ENCODE results near the gene TRIM6. TPM values are rescaled to one million over a fixed set of nuclear protein-coding genes. Genes with fewer than 3 reads are reported as not detected.

Gene TRIM6
- total and polyA plus RNA-seq, 4 experiments from 2014 or later = not detected

DNA sequence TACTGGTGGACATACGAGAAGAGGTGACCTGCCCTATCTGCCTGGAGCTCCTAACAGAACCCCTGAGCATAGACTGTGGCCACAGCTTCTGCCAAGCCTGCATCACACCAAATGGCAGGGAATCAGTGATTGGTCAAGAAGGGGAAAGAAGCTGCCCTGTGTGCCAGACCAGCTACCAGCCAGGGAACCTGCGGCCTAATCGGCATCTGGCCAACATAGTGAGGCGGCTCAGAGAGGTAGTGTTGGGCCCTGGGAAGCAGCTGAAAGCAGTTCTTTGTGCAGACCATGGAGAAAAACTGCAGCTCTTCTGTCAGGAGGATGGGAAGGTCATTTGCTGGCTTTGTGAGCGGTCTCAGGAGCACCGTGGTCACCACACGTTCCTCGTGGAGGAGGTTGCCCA is 6.9 kb downstream of the TRIM6 start:
- ChIA-PET POLR2A (ENCODE audit: partially characterized antibody) (no interaction called here), CTCF (ENCODE audit: partially characterized antibody) (interaction anchor here (1.2 to 2.2 kb wide), 3 partner anchors 11 to 206 kb away, joined by 4 to 7 read pairs (median 5); partner anchors contain the start of gene OR52N2)
- no peaks in the 10 kb centered on the region for H3K27me3 ChIP-seq (ENCODE audit: insufficient read depth, low read length)
- no peak overlapping the region for H3K27ac ChIP-seq (ENCODE audit: low read depth, low read length)
- Mint-ChIP-seq H3K4me3 (no peak overlapping the region), H3K27ac (no peak overlapping the region), H3K36me3 (no peaks in the 10 kb centered on the region), H3K27me3 (no peaks in the 10 kb centered on the region), H3K9me3 (no peaks in the 10 kb centered on the region), H3K4me1 (no peaks in the 10 kb centered on the region)
- no peaks in the 10 kb centered on the region for H3K4me1 ChIP-seq (ENCODE audit: insufficient read depth, low read length)
- H3K4me3 ChIP-seq (ENCODE audit: low read length in 2 of 2) = no peak overlapping the region
- DNase-seq = no peak
- H3K36me3 ChIP-seq (ENCODE audit: insufficient read depth, low read length) = no peaks in the 10 kb centered on the region
- H3K9me3 ChIP-seq (ENCODE audit: control insufficient read depth in 1 of 2, low read length in 2 of 2) = no peaks in the 10 kb centered on the region
- intact Hi-C loops (cut with micrococcal nuclease) = loop anchor here (10.0 kb wide), 1 partner anchor 291 kb away; the partner anchor contains the start of gene OR52E5

DNA sequence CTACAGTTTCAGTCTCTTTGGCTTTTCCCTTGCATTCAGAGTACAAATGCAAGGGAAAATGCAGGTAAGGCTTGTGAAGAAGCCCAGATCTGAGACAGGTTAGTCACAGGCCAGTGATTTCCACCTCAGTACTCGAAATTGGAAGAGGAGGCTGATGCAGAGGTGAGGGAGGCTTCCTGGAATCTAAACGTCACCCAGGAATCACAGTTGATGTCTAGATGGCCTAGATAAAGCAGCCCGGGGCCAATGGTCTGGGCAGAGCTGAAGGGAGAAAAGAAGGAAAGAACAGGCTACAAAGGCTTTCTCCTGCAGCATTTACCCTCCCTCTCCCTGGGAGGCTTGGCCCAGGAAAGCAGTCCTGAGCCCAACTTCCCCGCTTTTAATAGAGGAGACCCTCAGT is 8.5 kb downstream of the TRIM6 start:
- no peaks in the 10 kb centered on the region for H3K4me1 Mint-ChIP-seq
- CTCF ChIA-PET (ENCODE audit: partially characterized antibody) = interaction anchor here (0.6 kb wide), 1 partner anchor 1419 kb away, joined by 3 read pairs; no protein-coding TSS in a partner anchor
- H3K9me3 Mint-ChIP-seq = no peaks in the 10 kb centered on the region
- H3K4me3 Mint-ChIP-seq = no peak overlapping the region
- no peak for DNase-seq
- Histone ChIP-seq H3K27ac (ENCODE audit: low read depth, low read length) (no peak overlapping the region), H3K4me3 (ENCODE audit: low read length in 2 of 2) (no peak overlapping the region), H3K9me3 (ENCODE audit: control insufficient read depth in 1 of 2, low read length in 2 of 2) (no peaks in the 10 kb centered on the region), H3K4me1 (ENCODE audit: insufficient read depth, low read length) (no peaks in the 10 kb centered on the region), H3K36me3 (ENCODE audit: insufficient read depth, low read length) (no peaks in the 10 kb centered on the region), H3K27me3 (ENCODE audit: insufficient read depth, low read length) (no peaks in the 10 kb centered on the region)
- intact Hi-C loops (cut with micrococcal nuclease) = loop anchor here (10.0 kb wide), 1 partner anchor 290 kb away; the partner anchor contains the start of gene OR52E5
- no peaks in the 10 kb centered on the region for H3K36me3 Mint-ChIP-seq
- no peaks in the 10 kb centered on the region for H3K27me3 Mint-ChIP-seq
- POLR2A ChIA-PET (ENCODE audit: partially characterized antibody) = no interaction called here
- H3K27ac Mint-ChIP-seq = no peak overlapping the region

DNA sequence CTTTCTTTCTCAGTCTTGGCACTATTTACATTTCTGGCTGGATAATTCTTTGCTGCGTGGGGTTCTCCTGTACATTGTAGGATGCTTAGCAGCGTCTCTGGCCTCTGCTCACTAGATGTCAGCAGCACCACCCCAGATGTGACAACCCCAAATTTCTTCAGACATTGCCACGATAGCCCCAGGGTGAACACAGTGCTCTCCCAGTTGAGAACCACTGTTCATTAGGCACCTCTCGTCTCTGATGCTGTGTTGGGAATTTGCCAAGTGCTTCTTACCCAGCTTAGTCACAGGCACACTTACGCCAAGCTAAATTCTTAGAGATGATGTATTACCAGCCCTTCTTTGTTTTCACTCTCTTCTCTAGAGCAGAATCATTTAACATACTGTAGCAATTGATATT is 9.4 kb downstream of the TRIM6 start:
- Histone ChIP-seq H3K9me3 (ENCODE audit: control insufficient read depth in 1 of 2, low read length in 2 of 2) (no peaks in the 10 kb centered on the region), H3K36me3 (ENCODE audit: insufficient read depth, low read length) (no peaks in the 10 kb centered on the region), H3K4me1 (ENCODE audit: insufficient read depth, low read length) (peaks cover 4% of the 10 kb centered on the region), H3K4me3 (ENCODE audit: low read length in 2 of 2) (no peak overlapping the region), H3K27me3 (ENCODE audit: insufficient read depth, low read length) (no peaks in the 10 kb centered on the region), H3K27ac (ENCODE audit: low read depth, low read length) (no peak overlapping the region)
- peaks cover 0 to 6% (median 3%) of the 10 kb centered on the region in 4 donors for H3K4me1 Mint-ChIP-seq
- no peak overlapping the region for H3K27ac Mint-ChIP-seq
- ChIA-PET POLR2A (ENCODE audit: partially characterized antibody) (no interaction called here), CTCF (ENCODE audit: partially characterized antibody) (interaction anchor here (1.1 to 1.2 kb wide), 2 partner anchors 9 to 13 kb away, joined by 3 read pairs; partner anchors contain the start of gene TRIM6)
- H3K4me3 Mint-ChIP-seq = no peak overlapping the region
- DNase-seq = no peak
- no peaks in the 10 kb centered on the region for H3K36me3 Mint-ChIP-seq
- H3K27me3 Mint-ChIP-seq = no peaks in the 10 kb centered on the region
- H3K9me3 Mint-ChIP-seq = no peaks in the 10 kb centered on the region
- intact Hi-C loops (cut with micrococcal nuclease) = loop anchor here (10.0 kb wide), 1 partner anchor 289 kb away; the partner anchor contains the start of gene OR52E5

DNA sequence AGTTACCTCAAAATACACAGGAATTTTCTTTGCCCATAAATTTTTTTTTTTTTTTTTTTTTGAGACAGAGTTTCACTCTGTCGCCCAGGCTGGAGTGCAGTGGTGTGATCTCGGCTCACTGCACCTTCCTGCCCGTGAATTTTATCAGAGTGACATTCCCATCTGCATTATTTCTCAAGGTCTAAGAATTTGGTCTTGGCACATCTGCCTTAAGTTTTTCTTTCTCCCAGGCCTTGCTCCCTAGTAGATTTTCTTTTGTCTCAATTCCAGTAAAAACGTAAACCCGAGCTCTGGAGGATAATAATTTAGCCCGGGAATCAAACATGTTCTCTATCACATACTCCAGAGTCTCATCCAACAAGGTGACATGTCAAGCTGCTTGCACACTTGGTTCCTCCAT is 12.4 kb downstream of the TRIM6 start:
- Mint-ChIP-seq H3K27me3 (no peaks in the 10 kb centered on the region), H3K4me1 (peaks cover 0 to 7% (median 3%) of the 10 kb centered on the region in 4 donors), H3K27ac (no peak overlapping the region), H3K4me3 (no peak overlapping the region), H3K9me3 (no peaks in the 10 kb centered on the region), H3K36me3 (no peaks in the 10 kb centered on the region)
- POLR2A ChIA-PET (ENCODE audit: partially characterized antibody) = no interaction called here
- Histone ChIP-seq H3K4me1 (ENCODE audit: insufficient read depth, low read length) (peaks cover 5% of the 10 kb centered on the region), H3K36me3 (ENCODE audit: insufficient read depth, low read length) (no peaks in the 10 kb centered on the region), H3K9me3 (ENCODE audit: control insufficient read depth in 1 of 2, low read length in 2 of 2) (no peaks in the 10 kb centered on the region), H3K27ac (ENCODE audit: low read depth, low read length) (no peak overlapping the region), H3K27me3 (ENCODE audit: insufficient read depth, low read length) (no peaks in the 10 kb centered on the region), H3K4me3 (ENCODE audit: low read length in 2 of 2) (no peak overlapping the region)
- DNase-seq = no peak
- intact Hi-C loops (cut with micrococcal nuclease) = loop anchor here (10.0 kb wide), 1 partner anchor 286 kb away; the partner anchor contains the start of gene OR52E5
- CTCF ChIA-PET (ENCODE audit: partially characterized antibody) = no interaction called here

DNA sequence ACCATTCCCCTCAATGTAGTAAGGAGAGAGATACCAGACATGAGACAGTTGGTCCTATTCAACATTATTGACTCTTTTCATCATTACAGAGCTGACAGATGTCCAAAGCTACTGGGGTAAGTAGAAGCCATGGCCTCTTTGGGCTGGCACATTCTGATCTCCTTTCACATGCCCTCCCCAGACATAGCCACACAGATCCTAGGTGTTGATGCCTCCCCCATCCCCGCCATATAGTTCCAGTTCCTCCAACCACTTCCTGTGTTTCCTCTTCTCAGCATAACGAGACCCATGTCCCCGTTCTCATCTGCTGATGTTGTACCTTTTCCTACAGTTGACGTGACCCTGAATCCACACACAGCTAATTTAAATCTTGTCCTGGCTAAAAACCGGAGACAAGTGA is 14.0 kb downstream of the TRIM6 start:
- no peaks in the 10 kb centered on the region for H3K27me3 ChIP-seq (ENCODE audit: insufficient read depth, low read length)
- peaks cover 0 to 7% (median 3%) of the 10 kb centered on the region in 4 donors for H3K4me1 Mint-ChIP-seq
- no peaks in the 10 kb centered on the region for H3K9me3 Mint-ChIP-seq
- no peaks in the 10 kb centered on the region for H3K36me3 Mint-ChIP-seq
- H3K9me3 ChIP-seq (ENCODE audit: control insufficient read depth in 1 of 2, low read length in 2 of 2) = no peaks in the 10 kb centered on the region
- H3K4me1 ChIP-seq (ENCODE audit: insufficient read depth, low read length) = peaks cover 5% of the 10 kb centered on the region
- CTCF ChIA-PET (ENCODE audit: partially characterized antibody) = no interaction called here
- no peak overlapping the region for H3K27ac ChIP-seq (ENCODE audit: low read depth, low read length)
- H3K4me3 ChIP-seq (ENCODE audit: low read length in 2 of 2) = no peak overlapping the region
- POLR2A ChIA-PET (ENCODE audit: partially characterized antibody) = no interaction called here
- DNase-seq = no peak
- no peaks in the 10 kb centered on the region for H3K36me3 ChIP-seq (ENCODE audit: insufficient read depth, low read length)
- H3K4me3 Mint-ChIP-seq = no peak overlapping the region
- no peaks in the 10 kb centered on the region for H3K27me3 Mint-ChIP-seq
- intact Hi-C loops (cut with micrococcal nuclease) = no loop called here
- H3K27ac Mint-ChIP-seq = no peak overlapping the region

DNA sequence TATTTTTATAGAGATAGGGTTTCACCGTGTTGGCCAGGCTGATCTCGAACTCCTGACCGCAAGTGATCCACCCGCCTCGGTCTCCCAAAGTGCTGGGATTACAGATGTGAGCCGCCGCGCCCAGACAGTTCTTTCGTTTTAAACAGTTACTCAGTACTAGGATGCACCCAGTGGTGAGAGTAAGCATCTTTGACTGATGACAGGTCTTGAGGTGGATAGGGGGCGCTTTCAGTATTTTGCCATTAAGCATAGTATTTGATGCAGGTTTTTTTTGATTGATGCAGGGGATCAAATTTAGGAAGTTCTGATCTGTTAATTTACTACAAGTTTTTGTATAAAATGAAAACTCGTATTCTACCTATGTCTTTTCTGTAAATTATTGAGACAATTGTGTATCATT is 15.2 kb downstream of the TRIM6 start:
- Mint-ChIP-seq H3K36me3 (no peaks in the 10 kb centered on the region), H3K9me3 (no peaks in the 10 kb centered on the region), H3K4me1 (peaks cover 0 to 7% (median 3%) of the 10 kb centered on the region in 4 donors), H3K27me3 (no peaks in the 10 kb centered on the region), H3K4me3 (no peak overlapping the region), H3K27ac (no peak overlapping the region)
- DNase-seq = no peak
- H3K36me3 ChIP-seq (ENCODE audit: insufficient read depth, low read length) = no peaks in the 10 kb centered on the region
- no peak overlapping the region for H3K27ac ChIP-seq (ENCODE audit: low read depth, low read length)
- ChIA-PET POLR2A (ENCODE audit: partially characterized antibody) (no interaction called here), CTCF (ENCODE audit: partially characterized antibody) (interaction anchor here (3.2 kb wide), 1 partner anchor 12 kb away, joined by 16 read pairs; no protein-coding TSS in a partner anchor)
- H3K4me3 ChIP-seq (ENCODE audit: low read length in 2 of 2) = no peak overlapping the region
- no peaks in the 10 kb centered on the region for H3K9me3 ChIP-seq (ENCODE audit: control insufficient read depth in 1 of 2, low read length in 2 of 2)
- peaks cover 5% of the 10 kb centered on the region for H3K4me1 ChIP-seq (ENCODE audit: insufficient read depth, low read length)
- intact Hi-C loops (cut with micrococcal nuclease) = no loop called here
- no peaks in the 10 kb centered on the region for H3K27me3 ChIP-seq (ENCODE audit: insufficient read depth, low read length)

DNA sequence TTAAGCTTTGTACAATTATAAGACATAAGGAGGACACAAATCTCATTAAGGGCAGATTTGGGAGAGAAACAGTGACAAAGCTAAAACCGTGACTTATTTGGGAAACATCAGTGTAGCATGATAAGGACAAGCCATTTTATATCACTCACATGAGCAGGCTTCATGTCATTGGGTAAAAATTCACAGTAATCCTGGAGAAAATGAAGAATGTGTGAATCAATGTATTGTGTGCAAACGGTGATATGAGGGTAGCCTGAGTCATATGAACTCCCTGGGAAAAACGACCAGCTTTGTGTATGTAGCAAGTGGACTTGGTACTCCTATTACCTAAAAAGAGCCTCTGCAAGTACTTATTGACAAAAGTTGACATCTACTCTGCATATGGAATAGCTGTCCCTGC is 22.4 kb downstream of the TRIM6 start:
- H3K27ac ChIP-seq (ENCODE audit: low read depth, low read length) = no peak overlapping the region
- Mint-ChIP-seq H3K9me3 (no peaks in the 10 kb centered on the region), H3K27ac (no peak overlapping the region), H3K4me1 (peaks cover 2 to 6% (median 3%) of the 10 kb centered on the region in 4 donors), H3K4me3 (no peak overlapping the region), H3K27me3 (no peaks in the 10 kb centered on the region), H3K36me3 (peaks cover 0 to 1% of the 10 kb centered on the region in 2 donors)
- no peaks in the 10 kb centered on the region for H3K27me3 ChIP-seq (ENCODE audit: insufficient read depth, low read length)
- no peak overlapping the region for H3K4me3 ChIP-seq (ENCODE audit: low read length in 2 of 2)
- intact Hi-C loops (cut with micrococcal nuclease) = no loop called here
- CTCF ChIA-PET (ENCODE audit: partially characterized antibody) = interaction anchor here (1.1 kb wide), 1 partner anchor 13 kb away, joined by 3 read pairs; no protein-coding TSS in a partner anchor
- no peak for DNase-seq
- no peaks in the 10 kb centered on the region for H3K9me3 ChIP-seq (ENCODE audit: control insufficient read depth in 1 of 2, low read length in 2 of 2)
- H3K4me1 ChIP-seq (ENCODE audit: insufficient read depth, low read length) = peaks cover 2% of the 10 kb centered on the region
- POLR2A ChIA-PET (ENCODE audit: partially characterized antibody) = no interaction called here
- H3K36me3 ChIP-seq (ENCODE audit: insufficient read depth, low read length) = no peaks in the 10 kb centered on the region

Data from CD4-positive, alpha-beta memory T cell (primary cell).